GM12875 (cell line): ENCODE results near the gene CAVIN2.

Source experiments
- H3K4me3 ChIP-seq: one replicate; pipeline ENCODE4 v1.5.1; 2011; ENCODE audit warnings: low read depth, low read length, control low read depth
- TF ChIP-seq, protein P1 (sequence below): IDR thresholded peaks from 2 replicates; pipeline ENCODE4 v1.5.1; 2011; ENCODE audit warnings: low read depth, mild to moderate bottlenecking, control low read depth, inconsistent platforms, low read length, moderate library complexity, borderline replicate concordance; ENCODE audit not compliant: insufficient read depth

Gene CAVIN2, protein sequence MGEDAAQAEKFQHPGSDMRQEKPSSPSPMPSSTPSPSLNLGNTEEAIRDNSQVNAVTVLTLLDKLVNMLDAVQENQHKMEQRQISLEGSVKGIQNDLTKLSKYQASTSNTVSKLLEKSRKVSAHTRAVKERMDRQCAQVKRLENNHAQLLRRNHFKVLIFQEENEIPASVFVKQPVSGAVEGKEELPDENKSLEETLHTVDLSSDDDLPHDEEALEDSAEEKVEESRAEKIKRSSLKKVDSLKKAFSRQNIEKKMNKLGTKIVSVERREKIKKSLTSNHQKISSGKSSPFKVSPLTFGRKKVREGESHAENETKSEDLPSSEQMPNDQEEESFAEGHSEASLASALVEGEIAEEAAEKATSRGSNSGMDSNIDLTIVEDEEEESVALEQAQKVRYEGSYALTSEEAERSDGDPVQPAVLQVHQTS

DNA sequence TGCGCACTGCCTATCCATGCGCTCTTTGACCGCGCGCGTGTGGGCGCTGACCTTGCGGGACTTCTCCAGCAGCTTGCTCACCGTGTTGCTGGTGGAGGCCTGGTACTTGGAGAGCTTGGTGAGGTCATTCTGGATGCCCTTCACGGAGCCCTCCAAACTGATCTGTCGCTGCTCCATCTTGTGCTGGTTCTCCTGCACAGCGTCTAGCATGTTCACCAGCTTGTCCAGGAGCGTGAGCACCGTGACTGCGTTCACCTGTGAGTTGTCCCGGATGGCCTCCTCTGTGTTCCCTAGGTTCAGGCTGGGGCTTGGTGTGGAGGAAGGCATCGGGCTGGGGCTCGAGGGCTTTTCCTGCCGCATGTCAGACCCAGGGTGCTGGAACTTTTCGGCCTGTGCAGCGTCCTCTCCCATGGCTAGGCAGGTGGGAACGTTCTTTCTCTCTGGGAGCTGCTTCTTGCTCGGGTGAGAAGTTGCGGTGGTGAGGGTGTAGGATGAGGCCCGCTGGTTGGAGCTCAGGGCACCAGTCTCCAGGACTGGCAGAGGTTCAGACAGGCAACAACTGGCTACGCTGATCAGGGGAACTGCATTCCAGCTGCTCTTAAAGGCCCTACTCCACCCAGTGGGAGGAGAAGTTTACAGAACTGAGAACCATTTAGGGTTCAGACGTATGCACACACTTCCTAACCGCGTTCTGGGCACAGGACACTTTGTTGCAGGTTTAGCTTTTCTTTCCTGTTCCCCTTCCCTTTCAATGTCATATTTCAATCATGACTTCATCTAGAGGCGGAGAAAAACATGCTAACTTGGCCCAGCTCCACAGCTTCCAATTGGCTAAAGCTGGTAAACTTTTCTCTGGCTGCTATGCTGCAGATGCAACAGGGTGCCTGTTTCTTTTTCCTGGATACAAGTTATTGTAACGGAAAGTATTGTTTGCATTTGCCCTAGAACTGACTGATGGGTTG lies at the start of gene CAVIN2:
Gene CAVIN2 (minus strand): TSS at position 574 of the 962 bp plus-strand sequence. CDS start 163 bp downstream, at position 411.
- no peak within 1 kb of the TSS for H3K4me3 ChIP-seq
- TF ChIP-seq, protein P1, sequence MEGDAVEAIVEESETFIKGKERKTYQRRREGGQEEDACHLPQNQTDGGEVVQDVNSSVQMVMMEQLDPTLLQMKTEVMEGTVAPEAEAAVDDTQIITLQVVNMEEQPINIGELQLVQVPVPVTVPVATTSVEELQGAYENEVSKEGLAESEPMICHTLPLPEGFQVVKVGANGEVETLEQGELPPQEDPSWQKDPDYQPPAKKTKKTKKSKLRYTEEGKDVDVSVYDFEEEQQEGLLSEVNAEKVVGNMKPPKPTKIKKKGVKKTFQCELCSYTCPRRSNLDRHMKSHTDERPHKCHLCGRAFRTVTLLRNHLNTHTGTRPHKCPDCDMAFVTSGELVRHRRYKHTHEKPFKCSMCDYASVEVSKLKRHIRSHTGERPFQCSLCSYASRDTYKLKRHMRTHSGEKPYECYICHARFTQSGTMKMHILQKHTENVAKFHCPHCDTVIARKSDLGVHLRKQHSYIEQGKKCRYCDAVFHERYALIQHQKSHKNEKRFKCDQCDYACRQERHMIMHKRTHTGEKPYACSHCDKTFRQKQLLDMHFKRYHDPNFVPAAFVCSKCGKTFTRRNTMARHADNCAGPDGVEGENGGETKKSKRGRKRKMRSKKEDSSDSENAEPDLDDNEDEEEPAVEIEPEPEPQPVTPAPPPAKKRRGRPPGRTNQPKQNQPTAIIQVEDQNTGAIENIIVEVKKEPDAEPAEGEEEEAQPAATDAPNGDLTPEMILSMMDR = no peak

- TF ChIP-seq, protein P1 = no peak
- H3K4me3 ChIP-seq = no peak overlapping the region
Measured at GRCh38 chr2:191895743-191896142, 48.9 kb upstream of the CAVIN2 start.

- TF ChIP-seq, protein P1 = no peak
- H3K4me3 ChIP-seq = no peak overlapping the region
Measured at GRCh38 chr2:191895195-191895594, 48.3 kb upstream of the CAVIN2 start.

- no peak overlapping the region for H3K4me3 ChIP-seq
- TF ChIP-seq, protein P1 = no peak
Measured at GRCh38 chr2:191894681-191895147, 47.8 kb upstream of the CAVIN2 start.

- TF ChIP-seq, protein P1 = no peak
- no peak overlapping the region for H3K4me3 ChIP-seq
Measured at GRCh38 chr2:191892391-191892790, 45.5 kb upstream of the CAVIN2 start.

- TF ChIP-seq, protein P1 = no peak
- H3K4me3 ChIP-seq = no peak overlapping the region
Measured at GRCh38 chr2:191891656-191892055, 44.8 kb upstream of the CAVIN2 start.
